GM18858 (cell line): Measurements from ENCODE around the gene VAV1.
"Not testable (repeated sequence)": the region's sequence is repeated elsewhere in the genome, so short reads cannot be mapped to it uniquely, and the experiment has no call there.

Experiments used
- ATAC-seq: cut with Tn5 transposase; IDR thresholded peaks from one replicate; pipeline ENCODE4 v1.9.1; 2021; ENCODE audit not compliant: unreplicated experiment

The VAV1 gene

DNA sequence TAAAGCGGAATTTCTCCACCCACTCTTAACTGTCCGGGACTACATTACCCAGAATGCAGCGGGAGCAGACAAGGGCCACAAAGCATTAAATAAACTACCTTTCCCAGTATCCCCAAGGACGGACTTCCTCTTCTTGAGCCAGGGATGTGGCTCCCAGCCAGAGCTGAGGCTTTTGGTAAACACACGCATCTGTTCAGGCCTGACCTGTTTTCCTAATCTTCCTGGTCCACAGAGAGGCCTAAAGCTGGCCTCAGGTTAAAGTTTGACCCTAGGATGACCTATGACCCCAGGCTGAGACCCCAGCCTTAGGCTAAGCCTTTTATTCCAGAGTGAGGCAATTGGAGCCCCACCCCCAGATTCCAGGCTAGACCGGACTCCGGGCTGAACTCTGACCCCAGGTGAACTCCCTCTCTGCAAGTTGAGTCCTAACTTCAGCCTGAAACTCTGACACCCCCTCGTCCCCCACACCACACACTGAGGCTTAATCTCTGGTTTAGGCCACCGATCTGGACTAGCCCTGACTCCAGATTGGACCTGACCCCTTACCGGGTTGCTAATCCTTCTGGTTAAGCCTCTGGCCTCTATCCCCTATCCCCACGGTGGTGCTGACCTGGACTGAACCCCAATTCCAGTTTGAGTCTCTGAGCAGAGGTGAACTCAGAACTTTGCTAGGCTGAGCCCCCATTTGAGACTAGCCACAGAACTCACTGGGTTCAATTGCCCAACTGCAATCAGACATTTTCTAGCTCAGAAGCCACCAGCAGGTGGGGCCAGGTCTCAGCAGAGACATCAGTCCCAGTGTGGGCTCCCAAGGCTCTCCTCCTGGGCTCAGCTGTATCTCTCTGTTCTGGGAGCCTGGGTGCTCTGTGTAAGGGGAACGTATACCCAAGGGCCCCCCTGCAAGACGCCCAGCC is 34.4 kb upstream of the VAV1 start:
- no peak for ATAC-seq

DNA sequence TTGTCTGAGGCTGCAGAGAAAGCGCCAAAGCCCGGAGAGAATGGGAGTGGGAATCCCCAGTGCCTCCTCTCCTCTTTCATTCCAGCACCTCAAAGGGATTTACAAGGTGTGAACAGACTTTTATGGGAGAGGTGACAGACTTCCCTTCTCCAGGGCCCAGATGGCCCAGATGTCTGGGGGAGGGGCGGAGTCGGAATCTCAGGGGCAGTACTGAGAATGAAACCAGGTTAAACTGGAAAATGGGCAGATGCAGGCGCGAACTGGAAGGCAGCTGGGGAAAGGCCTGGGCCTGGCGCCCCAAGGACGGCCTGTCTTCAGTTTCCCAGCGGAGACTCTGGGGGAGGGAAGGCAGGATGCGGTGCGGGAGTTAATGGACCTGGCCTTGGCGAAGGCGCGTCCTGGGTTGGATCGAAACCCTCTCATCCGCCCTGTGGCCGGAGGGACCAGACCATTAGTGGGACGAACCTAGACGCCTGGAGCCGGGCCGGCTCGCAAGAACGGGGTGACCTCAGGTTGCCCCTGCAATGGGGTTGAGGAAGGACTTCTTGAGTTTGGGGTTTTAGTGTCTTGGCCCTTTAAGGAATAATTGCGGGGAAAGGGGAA is 33.6 kb upstream of the VAV1 start:
- no peak for ATAC-seq

DNA sequence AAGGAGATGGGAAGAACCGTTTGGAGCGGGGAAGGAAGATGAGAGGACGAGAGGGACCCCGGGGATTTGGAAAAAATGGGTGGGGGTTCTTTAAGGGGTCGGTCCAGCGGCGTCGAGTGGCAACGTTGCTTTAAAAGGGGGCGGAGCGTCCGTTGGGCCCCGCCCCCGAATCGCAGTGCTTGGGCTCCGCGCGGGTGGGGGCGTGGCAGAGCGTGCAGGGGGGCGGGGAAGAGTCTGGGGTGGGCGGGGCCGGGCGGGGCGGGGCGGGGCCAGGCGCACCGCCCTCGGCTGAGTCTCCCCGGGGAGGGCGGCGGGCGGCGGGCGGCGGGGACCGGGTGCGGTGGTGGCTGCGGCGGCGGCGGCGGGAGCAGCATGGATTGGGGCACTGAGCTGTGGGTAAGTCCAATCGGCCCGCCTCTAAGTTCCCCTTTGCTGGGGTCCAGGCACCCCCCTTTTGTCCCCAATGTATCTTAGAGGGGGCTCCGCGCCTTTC is 33.1 kb upstream of the VAV1 start, which contains the start of gene TRIP10:
Gene TRIP10 (plus strand): TSS at position 291 of the 493 bp plus-strand sequence. CDS start 82 bp downstream, at position 373.
- no peak for ATAC-seq

DNA sequence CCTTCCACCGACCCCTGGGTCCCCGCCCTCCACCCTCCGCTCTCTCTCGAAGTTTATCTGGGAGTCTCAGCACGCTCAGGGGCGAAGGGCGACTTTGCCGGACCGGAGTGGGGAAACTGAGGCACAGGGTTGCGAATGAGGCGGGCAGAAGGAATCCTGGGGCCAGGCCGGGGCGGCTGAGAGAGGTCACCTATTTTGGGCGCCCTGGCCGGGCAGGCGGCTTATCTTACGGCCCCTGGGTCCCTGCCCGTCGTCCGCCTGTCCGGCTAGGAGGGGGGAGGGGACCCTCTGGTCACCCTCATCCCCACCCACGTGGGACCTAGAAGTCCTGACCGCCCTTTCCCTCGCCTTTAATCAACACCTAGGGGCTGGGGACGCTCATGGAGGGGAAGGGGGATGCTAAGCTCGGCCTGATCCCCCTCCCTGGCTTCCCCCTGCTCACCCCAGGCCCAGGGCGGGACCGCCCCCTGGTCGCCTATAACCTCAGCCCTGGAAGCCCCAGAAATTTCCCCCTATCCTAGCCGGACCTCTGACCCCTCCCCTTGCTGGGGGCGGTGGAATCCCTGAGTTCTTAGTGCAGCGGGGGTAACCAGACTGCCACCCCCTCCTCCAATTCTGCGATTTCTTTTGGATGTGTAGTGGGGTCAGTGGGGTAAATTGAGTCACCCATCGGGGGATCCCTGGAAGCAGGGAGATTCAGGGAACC is 32.5 kb upstream of the VAV1 start:
- no peak for ATAC-seq

DNA sequence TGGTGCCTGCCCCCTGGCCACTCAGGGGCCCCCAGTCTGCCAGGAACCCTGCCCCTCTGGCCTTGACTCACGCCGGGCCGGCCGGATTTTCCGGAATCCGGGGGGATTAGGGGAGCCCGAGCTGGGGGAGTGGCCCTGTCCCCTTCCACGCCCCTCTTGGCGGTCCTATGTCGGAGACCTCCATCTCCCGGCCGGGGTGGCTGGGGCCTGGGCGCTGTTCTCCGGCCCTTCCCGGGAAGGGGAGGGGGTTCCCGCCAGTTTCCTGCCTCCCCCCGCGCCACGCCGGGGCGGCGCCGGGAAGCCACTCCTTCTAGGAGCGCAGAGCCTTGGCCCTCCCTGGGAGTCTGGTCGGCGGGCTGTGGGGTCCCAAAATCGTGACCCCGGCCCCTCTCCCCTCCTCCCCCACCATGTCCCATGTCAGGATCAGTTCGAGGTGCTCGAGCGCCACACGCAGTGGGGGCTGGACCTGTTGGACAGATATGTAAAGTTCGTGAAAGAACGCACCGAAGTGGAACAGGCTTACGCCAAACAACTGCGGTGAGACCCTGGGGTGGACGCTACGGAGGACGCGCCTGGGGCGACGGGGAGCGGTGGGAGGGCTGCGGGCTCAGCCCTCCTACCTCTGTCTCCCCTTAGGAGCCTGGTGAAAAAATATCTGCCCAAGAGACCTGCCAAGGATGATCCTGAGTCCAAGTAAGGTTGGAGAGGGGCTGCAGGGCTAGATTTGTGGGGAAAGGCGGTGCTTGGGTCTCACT is 31.7 kb upstream of the VAV1 start:
- ATAC-seq: no peak

DNA sequence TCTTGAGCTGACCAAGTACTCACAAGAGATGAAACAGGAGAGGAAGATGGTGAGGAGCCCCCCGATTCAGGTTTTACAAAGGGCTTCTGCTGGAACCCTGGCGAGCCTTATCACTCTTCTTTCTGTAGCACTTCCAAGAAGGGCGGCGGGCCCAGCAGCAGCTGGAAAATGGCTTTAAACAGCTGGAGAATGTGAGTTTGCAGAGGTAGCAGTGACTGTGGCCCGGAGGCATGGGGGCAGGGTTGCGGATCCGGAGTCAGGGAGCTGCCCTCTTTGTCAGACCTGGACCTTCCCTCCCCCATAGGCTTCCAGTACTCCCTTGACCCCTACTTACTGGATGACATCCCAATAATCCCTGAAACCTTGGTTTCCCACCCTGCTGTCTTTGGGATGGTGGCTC is 29.4 kb upstream of the VAV1 start:
- no peak for ATAC-seq

DNA sequence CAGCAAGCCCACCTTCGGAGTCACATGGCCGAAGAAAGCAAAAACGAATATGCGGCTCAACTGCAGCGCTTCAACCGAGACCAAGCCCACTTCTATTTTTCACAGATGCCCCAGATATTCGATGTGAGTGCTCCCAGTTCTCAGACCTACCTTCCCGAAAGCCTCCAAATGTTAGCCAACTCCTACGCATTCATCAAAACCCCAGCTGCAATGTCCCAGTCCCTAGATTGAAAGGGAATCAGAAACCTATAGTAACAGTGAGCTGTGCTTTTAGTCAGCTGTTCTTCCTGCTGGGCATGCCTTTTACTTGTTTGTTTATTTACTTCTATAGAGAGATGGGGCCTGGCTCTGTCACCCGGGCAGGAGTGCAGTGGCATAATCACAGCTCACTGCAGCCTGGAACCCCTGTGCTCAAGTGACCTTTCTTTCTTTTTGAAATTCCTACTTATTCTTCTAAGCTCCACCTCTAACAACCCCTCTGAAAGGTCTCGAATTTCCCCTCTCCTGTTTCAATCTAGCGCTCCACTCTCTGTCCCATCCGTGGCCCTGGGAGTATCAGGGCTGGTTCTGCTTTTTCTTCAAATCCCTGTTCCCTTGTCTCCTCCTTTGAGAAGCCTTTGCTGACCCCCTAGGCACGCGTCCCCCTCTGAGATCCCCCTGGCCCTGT is 28.7 kb upstream of the VAV1 start:
- ATAC-seq: no peak

DNA sequence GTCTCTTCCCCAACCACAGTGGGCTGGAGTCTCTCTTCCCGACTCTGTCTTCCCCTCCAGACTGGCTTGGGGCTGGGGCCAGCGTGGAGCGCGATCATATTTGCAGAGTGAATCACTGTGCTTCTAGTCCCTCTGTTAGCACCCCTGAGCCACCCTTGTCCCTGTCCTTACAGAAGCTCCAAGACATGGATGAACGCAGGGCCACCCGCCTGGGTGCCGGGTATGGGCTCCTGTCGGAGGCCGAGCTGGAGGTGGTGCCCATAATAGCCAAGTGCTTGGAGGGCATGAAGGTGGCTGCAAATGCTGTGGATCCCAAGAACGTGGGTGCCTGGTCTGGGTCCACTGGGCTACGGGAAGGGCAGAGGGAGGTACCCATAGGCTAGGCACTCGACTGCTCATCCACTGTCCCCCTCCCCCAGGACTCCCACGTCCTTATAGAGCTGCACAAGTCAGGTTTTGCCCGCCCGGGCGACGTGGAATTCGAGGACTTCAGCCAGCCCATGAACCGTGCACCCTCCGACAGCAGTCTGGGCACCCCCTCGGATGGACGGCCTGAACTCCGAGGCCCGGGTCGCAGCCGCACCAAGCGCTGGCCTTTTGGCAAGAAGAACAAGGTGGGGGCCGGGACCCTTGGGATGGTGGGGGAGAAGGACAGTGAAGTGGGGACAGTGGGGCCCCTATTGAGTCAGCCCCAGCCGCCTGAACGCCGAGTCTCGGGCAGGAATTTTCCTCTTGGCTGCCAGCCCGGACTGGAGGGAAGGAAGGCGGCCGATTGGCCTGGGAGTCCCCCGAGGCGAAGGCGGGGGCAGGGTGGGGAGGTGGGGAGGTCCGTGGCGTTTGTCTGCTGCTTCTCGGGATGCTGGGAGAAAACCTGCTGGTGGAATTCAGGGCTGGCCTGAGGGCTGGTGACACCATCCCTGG is 27.9 kb upstream of the VAV1 start:
- ATAC-seq: no peak

DNA sequence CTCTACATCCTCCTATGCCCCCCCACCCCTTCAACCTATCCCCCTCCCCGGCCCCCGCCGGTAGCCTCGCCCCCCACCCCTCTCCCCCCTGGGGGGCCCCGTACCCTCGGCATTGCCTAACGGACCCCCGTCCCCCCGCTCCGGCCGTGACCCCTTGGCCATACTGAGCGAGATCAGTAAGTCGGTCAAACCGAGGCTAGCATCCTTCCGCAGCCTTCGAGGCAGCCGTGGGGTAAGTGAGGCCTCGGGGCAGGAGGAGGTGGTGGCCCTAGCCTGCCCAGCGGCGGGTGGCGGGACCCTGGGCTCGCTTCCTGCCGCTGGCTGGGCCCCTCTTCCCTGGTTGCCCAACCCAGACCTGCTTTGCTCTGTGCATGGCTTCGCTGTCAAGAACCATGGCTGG is 26.5 kb upstream of the VAV1 start:
- ATAC-seq: no peak

DNA sequence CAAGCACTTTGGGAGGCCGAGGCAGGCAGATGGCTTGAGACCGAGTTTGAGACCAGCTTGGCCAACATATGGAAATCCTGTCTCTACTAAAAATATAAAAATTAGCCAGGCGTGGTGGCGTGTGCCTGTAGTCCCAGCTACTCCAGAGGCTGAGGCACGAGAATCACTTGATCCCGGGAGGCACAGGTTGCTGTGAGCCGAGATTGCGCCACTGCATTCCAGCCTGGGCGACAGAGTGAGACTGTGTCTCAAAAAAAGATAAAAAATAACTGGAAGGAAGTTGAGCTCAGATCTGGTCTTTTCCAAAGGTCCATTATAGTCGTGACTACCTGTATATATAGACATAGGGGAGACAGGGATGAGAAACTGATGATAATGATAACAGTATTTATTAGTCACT is 24.0 kb upstream of the VAV1 start:
- not testable (repeated sequence) for ATAC-seq

DNA sequence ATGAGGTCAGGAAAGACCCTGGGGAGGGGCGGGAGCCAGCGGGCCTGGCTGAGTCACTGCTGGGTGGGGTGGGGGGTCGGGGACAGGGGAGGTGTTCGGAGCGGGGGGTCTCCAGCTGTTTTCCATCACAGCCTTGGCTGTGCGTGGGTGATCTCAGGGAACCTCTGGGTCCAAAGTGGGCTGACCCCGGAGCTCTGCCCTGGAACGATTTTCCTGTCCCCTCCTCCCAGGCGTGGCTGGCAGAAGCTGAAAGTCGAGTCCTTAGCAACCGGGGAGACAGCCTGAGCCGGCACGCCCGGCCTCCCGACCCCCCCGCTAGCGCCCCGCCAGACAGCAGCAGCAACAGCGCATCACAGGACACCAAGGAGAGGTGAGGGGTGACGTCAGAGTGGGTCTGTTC is 22.4 kb upstream of the VAV1 start:
- no peak for ATAC-seq

DNA sequence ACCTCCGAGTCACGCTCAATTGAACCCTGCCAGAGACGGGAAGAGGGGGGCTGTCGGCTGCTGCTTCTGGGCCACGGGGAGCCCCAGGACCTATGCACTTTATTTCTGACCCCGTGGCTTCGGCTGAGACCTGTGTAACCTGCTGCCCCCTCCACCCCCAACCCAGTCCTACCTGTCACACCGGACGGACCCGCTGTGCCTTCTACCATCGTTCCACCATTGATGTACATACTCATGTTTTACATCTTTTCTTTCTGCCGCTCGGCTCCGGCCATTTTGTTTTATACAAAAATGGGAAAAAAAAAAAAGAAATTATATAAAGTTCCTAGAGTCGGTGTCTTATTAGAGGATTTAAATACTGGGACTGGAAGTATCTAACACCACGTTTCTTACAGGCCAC is 21.3 kb upstream of the VAV1 start:
- no peak for ATAC-seq

DNA sequence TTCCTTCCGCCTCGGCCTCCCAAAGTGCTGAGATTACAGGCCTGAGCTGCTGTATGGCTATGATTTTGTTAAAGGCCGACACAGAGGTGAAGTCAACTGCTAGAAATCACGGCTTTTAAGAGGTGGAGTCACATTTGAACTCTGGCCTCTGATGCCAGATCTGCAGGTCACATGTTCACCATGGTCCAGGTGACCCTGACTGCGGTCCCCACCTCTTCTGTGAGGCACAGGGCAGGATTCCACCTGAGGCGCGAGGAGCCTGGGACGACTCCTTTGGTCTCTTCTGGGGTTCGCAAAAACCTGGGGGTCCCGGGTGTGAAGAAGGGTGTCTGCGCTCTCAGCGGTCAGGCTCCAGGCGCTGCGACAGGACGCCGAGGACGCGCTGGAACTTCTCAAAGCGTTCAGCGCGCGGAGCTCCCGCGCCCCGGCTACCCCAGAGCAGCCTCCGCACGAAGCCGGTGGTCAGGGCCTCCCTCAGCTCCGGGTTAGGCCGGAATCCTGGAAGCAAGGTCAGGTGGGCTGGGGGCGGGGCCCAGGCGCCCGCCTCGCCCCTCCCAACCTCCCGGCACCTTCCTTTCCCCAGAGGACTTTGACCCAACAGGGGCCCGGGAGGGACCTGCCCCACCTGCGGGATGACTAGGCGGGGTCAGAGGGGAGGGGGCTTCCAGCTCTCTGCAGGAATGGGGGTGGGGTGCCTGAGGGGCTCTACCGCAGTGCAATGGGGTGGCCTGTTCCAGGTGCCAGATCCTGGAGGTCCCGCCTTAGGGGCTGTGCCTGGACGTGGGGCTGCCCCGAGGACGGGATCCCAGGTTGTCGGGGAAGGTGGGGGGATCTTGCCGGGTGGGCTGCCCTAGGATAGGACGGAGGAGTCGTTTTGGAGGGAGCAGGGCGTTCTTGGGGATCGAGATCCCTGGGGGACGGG is 20.0 kb upstream of the VAV1 start:
- no peak for ATAC-seq

DNA sequence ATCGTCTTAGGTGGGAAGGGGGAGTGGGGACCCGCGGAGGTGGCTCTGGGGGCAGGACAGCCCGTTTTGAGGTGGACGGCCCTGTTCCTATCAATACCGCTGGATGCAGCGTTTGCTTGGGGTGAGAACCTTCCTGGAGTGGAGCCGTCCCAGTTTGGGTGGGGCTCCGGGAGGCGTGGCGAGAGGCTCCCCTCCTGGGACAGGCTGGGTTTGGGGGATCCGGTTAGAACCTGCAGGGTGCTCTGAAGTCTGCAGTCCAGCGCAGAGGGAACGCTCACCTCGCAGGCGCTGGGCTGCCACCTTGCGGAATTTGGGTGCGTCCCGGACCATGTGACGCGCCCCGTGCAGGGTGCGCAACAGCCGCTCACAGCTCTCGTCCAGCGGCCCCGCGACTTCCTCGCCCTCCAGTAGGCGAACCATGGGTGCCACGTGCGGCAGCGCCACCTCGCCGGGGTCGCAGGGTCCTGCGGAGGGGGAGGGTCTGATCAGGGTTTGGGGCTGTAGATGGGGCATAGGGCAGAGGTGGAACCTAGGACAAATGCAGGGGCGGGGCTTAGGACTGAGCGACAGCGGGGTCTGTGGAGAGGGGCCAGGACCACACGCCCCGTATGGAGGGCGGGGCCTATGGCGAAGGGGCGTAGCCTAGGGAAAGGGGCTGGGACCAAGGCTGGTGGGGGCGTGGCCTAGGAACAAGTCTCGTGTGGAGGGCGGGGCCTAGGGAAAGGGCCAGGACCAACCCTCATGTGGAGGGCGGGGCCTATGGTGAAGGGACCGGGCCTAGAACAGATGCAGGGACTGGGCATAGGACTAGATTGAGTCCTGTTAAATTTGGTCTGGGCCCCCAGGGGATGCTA is 19.1 kb upstream of the VAV1 start:
- ATAC-seq: peak; percentile 59

DNA sequence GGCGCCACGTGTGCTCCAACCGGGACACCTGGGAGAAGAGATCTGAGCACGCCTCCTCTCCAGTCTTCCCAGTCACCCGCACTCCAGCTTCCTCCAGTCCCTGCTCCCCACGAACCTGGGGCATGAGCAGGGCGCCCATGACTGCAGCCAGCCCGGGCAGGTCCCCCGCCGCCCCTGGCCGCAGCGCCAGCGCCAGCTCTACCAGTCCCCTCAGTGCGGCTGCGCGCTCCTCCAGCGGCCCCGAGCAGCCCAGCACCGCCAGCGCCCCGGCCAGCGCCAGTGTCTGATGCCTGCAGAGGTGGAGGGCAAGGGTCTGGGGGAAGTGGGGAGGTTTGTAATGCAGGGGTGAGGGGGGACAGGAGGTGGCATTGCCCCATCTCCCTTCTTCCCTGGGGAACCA is 18.4 kb upstream of the VAV1 start:
- ATAC-seq: no peak

DNA sequence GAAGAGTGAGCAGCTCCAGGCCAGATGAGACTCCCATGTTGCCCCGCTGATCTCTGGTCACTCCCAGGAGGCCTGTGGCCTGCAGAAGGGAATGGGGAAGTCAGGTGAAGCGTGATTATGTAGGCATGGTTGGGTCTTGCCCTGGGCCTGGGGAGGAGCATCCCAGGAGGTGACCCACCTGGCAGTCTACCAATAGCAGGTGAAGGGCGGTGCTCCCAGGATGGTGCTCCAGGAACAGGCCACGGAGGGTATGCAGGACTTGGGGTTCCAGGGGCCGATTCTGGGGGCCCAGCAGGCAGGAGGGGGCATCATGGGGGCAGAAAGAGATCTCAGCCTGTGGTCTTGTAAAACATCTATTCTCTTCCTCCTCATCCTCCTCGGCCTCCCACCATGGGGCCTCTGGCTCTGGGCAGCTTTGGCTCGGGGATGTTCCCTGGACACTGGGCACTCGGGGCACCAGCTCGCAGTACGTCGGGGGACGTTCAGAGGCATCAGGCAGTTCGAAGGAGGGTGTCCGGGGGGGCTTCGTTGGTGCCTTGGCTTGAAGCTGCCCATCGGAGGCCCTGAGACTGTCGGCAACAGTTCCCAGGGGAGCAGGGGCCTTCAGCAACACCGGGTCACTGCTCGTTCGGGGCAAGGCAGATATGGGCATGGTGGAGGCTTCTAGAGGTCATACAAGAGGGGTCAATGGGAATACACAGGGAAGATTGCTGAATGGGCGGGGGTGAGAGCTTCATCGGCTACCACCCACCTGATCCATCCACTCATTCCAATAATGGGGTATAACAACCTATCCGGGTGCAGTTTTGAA is 17.6 kb upstream of the VAV1 start:
- no peak for ATAC-seq

DNA sequence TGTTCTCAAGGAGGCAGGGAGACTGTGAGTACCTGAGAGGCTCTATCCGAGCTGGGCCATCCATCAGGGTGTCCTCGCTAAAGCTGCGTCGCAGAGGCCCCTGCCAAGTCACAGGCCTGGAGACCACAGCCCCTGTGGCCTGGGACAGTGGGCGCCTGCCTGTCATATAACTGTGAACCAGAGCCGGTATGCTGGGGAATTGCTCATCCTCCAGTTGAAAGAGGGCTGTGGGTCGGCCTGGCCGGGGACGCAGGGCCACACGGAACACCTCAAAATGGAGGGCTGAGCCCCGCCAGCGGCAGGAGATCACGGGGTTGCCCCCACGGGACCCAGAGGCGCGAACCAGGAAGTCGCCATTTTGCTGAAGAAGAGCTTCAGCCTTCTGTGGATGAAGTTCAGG is 11.9 kb upstream of the VAV1 start:
- ATAC-seq: no peak
